GM18511 (cell line): Measurements from ENCODE around the gene NCKAP5.

Experiments
- ATAC-seq: cut with Tn5 transposase; IDR thresholded peaks from one replicate; pipeline ENCODE4 v1.9.1; 2021; ENCODE audit warnings: mild to moderate bottlenecking, moderate library complexity; ENCODE audit not compliant: unreplicated experiment

Gene NCKAP5

DNA sequence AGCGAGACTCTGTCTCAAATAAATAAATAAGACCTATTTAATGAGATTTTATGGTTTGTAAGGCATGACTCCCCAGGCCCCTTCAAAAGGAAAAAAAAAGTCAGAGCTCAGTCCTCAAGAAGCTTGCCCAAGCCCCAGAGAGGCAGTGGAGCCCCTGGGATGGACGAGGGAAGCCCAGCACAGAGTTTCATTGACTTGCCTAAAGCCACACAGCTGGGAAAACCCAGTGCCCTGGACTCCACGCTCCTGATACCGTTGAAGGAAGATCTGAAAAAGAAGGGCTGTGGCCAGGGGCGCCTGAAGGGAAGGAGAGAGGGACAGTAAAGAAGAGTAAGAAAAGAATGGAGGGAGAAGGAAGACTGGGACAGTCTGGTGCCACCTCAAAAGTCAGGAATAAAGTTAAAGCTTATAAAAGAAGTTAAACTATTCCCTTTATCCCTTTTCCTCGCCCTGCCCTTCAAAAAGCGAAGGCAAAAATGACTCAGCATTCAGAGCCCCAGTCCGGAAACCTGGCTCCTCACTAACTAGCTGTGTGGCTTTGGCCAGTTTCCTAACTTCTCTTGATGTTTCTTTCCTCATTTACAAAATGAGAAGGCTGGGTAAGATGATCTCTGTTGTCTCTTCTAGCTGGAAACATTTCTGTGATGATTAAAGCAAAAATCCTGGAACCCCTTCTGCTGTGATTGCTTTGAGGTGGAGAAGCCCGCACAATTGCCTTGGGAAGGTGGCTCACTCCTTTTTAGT is 945.0 kb downstream of the NCKAP5 start:
- no peak for ATAC-seq
